HUES64 (cell line): ENCODE data around the gene ZFYVE21.

Experiments used
- H3K27ac ChIP-seq: 2 replicates; pipeline ENCODE4 v1.7.0; 2013; ENCODE audit warnings: low read depth, low read length, inconsistent platforms
- H3K27me3 ChIP-seq: 2 replicates; pipeline ENCODE4 v1.6.1; 2013; ENCODE audit warnings: mild to moderate bottlenecking, low read length; ENCODE audit not compliant: insufficient read depth
- H3K36me3 ChIP-seq: 2 replicates; pipeline ENCODE4 v1.6.1; 2013; ENCODE audit warnings: mild to moderate bottlenecking, low read length; ENCODE audit not compliant: insufficient read depth
- H3K4me1 ChIP-seq: 2 replicates; pipeline ENCODE4 v1.6.1; 2013; ENCODE audit warnings: mild to moderate bottlenecking, low read length, moderate library complexity; ENCODE audit not compliant: insufficient read depth
- H3K4me3 ChIP-seq: 2 replicates; pipeline ENCODE4 v1.5.1; 2013; ENCODE audit warnings: mild to moderate bottlenecking, low read length, moderate library complexity
- H3K9ac ChIP-seq: 2 replicates; pipeline ENCODE4 v1.6.1; 2013; ENCODE audit warnings: mild to moderate bottlenecking, low read depth, low read length
- H3K9me3 ChIP-seq: 2 replicates; pipeline ENCODE4 v1.6.1; 2013; ENCODE audit warnings: low read depth, low read length; ENCODE audit not compliant: insufficient read depth
- WGBS: fragments of 150-250, 120-280 bp; methylation state at CpG from one replicate; pipeline ENCODE4 v1.1.7; 2013; ENCODE audit warnings: missing lambda C conversion rate; 5-methylcytosine and 5-hydroxymethylcytosine counted together

ZFYVE21 gene

DNA sequence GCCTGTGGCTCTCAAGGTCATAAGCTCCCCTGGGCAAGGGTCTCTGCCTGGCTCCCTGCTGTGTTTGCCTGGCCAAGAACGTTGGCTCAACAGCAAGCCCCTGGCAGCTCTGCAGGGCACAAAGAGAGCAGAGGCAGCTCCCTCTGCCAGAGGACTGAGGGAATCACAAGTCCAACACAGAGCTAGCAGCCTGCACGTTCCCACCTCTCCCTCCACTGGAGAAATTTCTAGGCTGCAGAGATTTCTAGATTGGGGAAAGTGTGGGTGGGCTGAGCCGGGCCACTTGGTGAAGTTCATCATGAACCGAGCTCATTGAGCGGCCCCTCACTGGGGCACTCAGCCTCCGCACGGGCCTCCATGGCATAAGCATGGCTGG, 19.8 kb downstream of the ZFYVE21 start:
- H3K27me3 ChIP-seq, result no peaks in the 10 kb centered on the region
- H3K36me3 ChIP-seq, result peaks cover 25% of the 10 kb centered on the region
- H3K9me3 ChIP-seq, result no peaks in the 10 kb centered on the region
- H3K27ac ChIP-seq, result no peak overlapping the region
- H3K4me1 ChIP-seq, result no peaks in the 10 kb centered on the region; the same call in none of the 2 replicates
- no peak overlapping the region for H3K9ac ChIP-seq
- no peak overlapping the region for H3K4me3 ChIP-seq
- WGBS, result 82% methylated on average over 7 of the region's 7 CpGs

DNA sequence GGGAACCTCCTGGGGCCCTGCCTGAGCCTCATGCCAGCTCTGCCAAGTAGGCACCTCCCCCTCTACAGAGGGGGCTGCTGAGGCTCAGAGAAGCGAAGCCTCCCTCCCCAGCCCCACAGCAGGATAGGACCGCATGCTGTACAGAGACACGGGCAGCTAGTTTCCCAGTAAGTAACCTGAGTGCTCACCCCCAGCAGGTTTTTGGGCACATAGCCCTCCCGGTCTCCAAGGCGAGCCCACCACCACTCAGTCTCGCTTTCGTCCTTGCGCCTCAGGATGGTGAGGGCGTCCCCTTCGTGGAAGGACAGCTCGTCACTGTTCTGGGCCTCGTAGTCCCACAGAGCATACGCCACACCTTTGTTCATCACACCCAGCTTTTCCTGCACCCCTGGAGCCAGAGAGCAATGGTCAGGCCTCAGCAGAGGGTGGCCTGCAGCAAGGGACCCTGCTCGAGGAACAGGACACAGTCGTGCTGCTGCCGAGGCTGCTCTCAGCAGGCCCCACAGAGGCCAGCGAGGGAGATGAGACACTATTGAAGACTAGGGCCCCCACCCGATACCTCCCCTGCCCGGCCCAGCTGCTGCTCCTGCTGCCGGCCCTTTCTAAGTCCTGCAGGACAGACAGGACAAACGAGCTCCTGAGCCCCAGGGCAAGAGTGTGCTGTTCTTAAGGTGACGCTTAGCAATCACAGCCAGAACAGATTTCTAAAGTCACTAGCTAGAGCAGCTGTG, 20.4 kb downstream of the ZFYVE21 start:
- Histone ChIP-seq H3K9me3 (no peaks in the 10 kb centered on the region), H3K36me3 (peaks cover 22% of the 10 kb centered on the region), H3K27ac (no peak overlapping the region), H3K4me3 (no peak overlapping the region), H3K9ac (no peak overlapping the region), H3K4me1 (no peaks in the 10 kb centered on the region; the same call in none of the 2 replicates), H3K27me3 (no peaks in the 10 kb centered on the region)
- WGBS, result 90% methylated on average over 22 of the region's 22 CpGs

DNA sequence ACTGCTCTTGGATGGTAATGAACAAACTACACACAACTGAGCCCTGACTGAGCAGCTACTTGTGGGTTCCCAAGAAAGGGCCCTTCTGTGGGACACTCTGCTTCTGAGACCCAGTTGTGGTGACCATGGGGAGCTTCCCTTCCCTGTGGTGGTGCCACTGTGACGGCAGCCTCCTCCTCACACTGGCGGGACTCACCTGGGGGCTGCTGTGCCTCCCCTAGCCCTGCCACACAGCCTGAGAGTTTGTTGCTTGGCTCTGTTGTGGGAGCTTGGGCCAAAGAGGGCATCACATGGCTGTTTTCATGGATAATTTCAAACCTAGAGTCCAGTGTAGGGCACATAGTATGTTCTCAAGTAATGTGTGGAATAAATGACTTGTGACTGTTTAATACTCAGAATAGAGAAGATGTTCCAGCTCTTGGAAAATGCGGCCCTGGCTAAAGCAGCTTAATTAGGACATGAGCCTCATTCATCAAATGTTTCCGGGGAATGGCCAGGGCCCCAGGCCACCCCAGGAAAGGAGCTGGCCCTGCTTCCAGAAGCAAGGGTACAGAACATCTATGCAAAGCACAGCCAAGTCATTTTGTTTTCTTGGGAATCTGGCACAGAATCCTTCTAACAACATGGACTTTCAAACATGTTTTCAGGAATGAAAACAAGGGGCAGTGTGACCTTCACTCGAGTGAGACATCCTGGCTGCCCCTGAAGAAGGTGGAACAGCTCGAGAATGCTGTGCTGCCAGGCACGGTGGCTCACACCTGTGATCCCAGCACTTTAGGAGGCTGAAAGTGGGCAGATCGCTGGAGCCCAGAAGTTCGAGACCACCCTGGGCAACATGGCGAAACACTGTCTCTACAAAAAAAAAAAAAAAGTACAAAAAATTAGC, 21.2 kb downstream of the ZFYVE21 start:
- Histone ChIP-seq H3K27me3 (no peaks in the 10 kb centered on the region), H3K27ac (no peak overlapping the region), H3K4me3 (no peak overlapping the region), H3K4me1 (no peaks in the 10 kb centered on the region; the same call in none of the 2 replicates), H3K9ac (no peak overlapping the region), H3K36me3 (peaks cover 21% of the 10 kb centered on the region), H3K9me3 (no peaks in the 10 kb centered on the region)
- 94% methylated on average over 9 of the region's 10 CpGs for WGBS

DNA sequence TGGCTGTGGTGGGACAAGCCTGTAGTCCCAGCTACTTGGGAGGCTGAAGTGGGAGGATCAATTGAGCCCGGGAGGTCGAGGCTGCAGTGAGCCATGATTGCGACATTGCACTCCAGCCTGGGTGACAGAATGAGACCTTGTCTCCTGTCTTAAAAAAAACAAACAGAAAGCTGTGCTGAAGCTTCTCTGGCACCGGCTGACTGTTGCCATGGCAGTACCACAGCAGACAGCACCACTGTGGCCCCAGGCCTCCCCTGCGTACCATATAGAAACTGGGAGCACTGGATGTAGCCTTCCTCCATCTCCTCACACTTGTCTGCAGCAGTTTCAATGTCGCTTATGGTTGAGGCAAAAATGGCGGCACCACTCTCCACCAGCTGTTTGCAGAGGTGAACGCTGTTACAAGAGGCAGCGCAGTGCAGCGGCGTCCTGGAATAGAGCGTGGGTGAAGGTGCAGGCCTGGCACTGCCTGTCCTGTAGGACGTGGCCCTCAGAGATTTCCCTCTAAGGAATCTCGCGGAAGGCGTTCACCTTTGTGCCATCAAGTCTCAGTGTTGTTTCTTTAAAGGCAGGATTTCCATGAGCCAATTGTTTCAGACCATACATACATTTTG, 21.9 kb downstream of the ZFYVE21 start:
- 97% methylated on average over 16 of the region's 16 CpGs for WGBS
- no peak overlapping the region for H3K9ac ChIP-seq
- peaks cover under 1% of the 10 kb centered on the region for H3K4me1 ChIP-seq
- no peak overlapping the region for H3K4me3 ChIP-seq
- no peaks in the 10 kb centered on the region for H3K27me3 ChIP-seq
- no peak overlapping the region for H3K27ac ChIP-seq
- H3K36me3 ChIP-seq, result peaks cover 18% of the 10 kb centered on the region
- no peaks in the 10 kb centered on the region for H3K9me3 ChIP-seq

DNA sequence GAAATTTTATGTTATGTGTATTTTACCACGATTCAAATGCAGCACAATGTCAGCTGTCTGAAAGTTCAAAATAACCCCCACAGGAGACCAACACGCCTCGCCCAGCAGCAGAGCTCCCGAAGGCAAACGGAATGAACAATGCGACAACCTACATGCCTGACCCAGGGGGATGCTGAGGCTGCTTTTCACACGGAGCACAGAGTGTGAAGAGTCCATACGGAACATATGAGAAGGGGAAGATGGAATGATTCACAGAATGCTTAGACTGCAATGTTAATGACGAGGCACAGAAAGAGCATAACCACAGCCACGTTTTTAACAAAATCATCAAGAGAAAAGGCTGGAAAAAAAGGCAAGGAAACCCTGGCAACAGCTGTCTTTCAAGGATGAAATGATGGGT, 22.6 kb downstream of the ZFYVE21 start:
- H3K9me3 ChIP-seq, result no peaks in the 10 kb centered on the region
- peaks cover 12% of the 10 kb centered on the region for H3K36me3 ChIP-seq
- 95% methylated on average over 10 of the region's 10 CpGs for WGBS
- no peaks in the 10 kb centered on the region for H3K27me3 ChIP-seq
- H3K4me1 ChIP-seq, result peaks cover 5% of the 10 kb centered on the region
- no peak overlapping the region for H3K9ac ChIP-seq
- H3K4me3 ChIP-seq, result no peak overlapping the region
- H3K27ac ChIP-seq, result no peak overlapping the region

DNA sequence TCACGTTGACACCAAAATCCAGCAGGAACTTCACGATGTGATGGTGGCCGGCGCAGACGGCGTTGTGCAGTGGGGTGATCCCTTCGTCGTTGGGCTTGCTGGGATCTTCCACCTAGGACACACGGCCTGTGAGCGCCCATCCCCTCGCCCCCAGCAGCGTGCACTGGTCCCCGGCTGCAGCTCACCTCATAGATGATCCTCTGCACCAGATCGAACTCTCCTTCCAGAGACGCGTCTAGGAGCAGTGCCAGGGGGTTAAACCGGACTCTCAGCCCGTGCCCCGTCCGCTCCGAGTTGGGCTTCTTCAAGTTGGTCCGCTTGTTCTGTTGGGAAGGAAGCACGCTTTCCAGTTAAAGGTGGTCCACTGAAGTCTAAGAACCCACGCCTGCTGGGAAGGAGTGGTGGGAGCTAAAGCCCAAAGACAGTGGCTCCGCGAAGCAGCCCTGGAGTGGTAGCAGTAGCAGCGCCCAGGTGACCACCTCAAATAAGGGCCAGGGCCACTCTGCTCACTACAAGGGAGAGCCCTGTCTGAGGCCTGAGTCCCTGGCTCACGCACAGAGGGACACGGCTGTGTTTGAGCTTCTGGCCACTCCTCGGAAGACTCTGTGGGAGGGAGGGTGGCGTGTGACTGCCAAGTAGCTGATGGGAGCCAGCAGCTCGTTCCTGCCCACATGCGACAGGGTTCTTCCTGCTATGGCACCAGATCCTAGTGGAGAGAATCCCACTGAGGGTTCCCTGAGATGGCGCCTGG, 23.3 kb downstream of the ZFYVE21 start:
- no peaks in the 10 kb centered on the region for H3K9me3 ChIP-seq
- no peak overlapping the region for H3K9ac ChIP-seq
- peaks cover 5% of the 10 kb centered on the region for H3K36me3 ChIP-seq
- no peaks in the 10 kb centered on the region for H3K27me3 ChIP-seq
- WGBS, result 96% methylated on average over 34 of the region's 34 CpGs
- H3K4me3 ChIP-seq, result no peak overlapping the region
- H3K27ac ChIP-seq, result no peak overlapping the region
- H3K4me1 ChIP-seq, result peaks cover 5% of the 10 kb centered on the region

DNA sequence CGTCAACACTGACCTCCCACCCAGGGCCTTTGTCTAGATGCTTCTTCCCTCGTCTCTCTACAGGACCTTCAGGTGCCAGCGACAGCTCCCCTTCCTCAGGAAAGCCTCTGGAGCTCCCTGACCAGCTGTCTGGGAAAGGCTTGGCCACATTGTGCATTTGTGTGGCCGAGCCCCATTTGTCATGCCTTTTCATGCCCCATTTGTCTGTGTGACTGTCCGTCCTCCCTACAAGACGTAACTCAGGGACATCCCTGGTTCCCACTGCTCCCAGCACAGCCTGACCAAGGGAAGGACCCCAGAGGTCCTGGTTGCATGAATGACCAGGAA, 23.8 kb downstream of the ZFYVE21 start:
- 94% methylated on average over 6 of the region's 6 CpGs for WGBS

DNA sequence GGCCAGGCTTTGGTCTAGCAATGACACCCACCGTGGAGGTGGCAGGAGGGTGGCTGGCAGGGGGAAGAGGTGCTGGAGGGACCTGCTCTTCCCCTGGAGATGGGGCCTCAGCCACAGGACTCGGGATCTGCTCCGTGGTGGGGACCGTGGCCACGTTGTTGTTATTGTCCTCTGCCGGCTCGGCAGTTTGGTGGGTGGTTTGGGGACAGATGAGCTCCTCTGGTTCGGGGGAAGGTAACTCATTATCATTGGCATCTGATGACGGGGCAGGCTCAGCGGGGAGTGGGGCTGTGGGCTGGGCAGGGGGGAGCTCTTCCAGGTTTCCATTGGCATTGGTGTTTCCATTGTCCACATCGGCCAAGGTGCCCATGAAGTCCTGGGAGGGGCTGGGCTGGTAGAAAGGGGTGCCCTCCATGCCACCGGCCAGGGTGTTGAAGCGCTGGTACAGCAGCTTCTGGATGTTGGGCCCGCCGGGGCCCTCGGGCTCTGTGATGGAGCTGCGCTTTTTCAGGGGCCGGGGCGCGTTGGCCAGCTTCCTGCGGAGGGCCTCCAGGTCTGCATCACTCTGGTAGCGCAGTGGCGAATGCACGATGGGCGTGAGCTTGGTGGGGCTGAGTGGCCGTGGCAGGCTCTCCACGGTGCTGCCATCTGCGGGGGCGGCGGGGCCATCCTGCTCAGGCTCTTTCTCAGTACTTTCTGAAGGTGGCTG, 24.3 kb downstream of the ZFYVE21 start:
- WGBS, result 91% methylated on average over 30 of the region's 30 CpGs

More for the DNA sequence above, 23.8 kb downstream of the ZFYVE21 start:
- H3K4me1 ChIP-seq, result peaks cover 5% of the 10 kb centered on the region
- H3K36me3 ChIP-seq, result peaks cover 4% of the 10 kb centered on the region; the same call in 1 of the 2 replicates
- H3K27me3 ChIP-seq, result no peaks in the 10 kb centered on the region
- H3K9ac ChIP-seq, result no peak overlapping the region
- H3K9me3 ChIP-seq, result no peaks in the 10 kb centered on the region
- H3K27ac ChIP-seq, result no peak overlapping the region
- no peak overlapping the region for H3K4me3 ChIP-seq

DNA sequence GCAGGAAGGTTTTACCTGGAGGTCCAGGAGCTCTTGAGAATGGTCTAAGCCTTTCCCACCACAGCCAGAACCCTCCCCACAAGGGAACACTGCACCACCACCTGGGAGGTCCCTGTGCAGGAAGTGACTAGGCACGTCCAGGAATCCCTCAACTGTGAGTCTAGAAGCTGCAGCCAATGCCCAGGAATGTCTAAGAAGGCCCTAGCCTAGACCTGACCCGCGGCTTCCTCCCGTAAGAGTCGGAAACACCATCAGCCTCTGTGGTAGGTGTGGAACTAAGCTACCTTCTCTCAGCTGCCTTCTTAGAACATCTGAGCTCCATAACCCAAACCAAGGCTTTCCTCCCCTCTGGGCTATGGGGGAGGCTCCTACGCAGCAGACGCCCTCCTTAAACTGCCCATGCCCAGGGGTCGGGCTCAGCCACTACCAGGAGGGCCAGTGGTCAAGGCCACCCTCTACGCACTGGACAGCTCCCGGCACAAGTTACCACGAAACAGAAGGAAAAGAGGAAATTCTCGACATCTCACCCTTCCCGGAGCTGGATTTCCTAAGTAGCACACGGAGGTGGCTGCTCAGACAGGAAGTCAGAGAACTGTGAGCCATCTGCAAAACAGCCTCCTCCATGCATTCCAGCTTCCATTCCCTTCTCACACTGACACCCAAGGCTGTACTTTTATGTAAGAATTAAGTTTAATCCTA, 25.5 kb downstream of the ZFYVE21 start:
- H3K36me3 ChIP-seq, result no peaks in the 10 kb centered on the region; the same call in 1 of the 2 replicates
- no peaks in the 10 kb centered on the region for H3K27me3 ChIP-seq
- H3K9me3 ChIP-seq, result no peaks in the 10 kb centered on the region
- 92% methylated on average over 14 of the region's 14 CpGs for WGBS
- H3K27ac ChIP-seq, result no peak overlapping the region
- H3K4me3 ChIP-seq, result no peak overlapping the region
- H3K9ac ChIP-seq, result no peak overlapping the region
- H3K4me1 ChIP-seq, result peaks cover 5% of the 10 kb centered on the region; the same call in 1 of the 2 replicates

More for the DNA sequence above, 24.3 kb downstream of the ZFYVE21 start:
- H3K27ac ChIP-seq, result no peak overlapping the region
- H3K4me1 ChIP-seq, result peaks cover 5% of the 10 kb centered on the region
- no peaks in the 10 kb centered on the region for H3K9me3 ChIP-seq
- H3K9ac ChIP-seq, result no peak overlapping the region
- H3K36me3 ChIP-seq, result peaks cover 3% of the 10 kb centered on the region; the same call in 1 of the 2 replicates
- H3K27me3 ChIP-seq, result no peaks in the 10 kb centered on the region
- no peak overlapping the region for H3K4me3 ChIP-seq

DNA sequence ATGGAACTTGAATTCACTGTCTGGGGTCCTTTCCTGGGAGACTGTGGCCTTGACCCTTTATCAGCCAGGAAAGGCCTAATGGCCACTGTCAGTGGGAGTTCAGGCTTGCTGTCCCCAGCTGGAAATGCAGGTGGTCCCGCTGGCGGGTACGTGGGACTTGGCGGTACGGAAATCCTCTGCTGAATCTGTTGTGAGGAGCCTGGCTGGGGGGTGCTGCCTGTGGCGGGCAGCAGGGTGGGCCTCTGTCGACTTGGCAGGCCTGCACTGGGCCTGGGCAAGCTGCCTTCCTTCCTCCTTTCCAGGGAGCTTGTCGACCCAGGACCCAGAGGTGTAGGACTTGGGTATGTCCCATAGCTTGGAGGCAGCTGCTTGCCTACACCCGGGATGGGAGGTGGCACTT, 26.3 kb downstream of the ZFYVE21 start:
- Histone ChIP-seq H3K36me3 (no peaks in the 10 kb centered on the region), H3K4me3 (no peak overlapping the region), H3K9ac (no peak overlapping the region), H3K27ac (no peak overlapping the region), H3K9me3 (no peaks in the 10 kb centered on the region), H3K4me1 (peaks cover 5% of the 10 kb centered on the region; the same call in 1 of the 2 replicates), H3K27me3 (no peaks in the 10 kb centered on the region)
- 95% methylated on average over 9 of the region's 9 CpGs for WGBS
